ENCODE measurements around the gene SZT2. TPM values are rescaled to one million over a fixed set of nuclear protein-coding genes. Genes with fewer than 3 reads are reported as not detected.
A peak's percentile ranks its signal among the peaks of the same experiment; 100 is the strongest.

The SZT2 gene
- total and polyA plus RNA-seq, 2 of the 13 experiments (the other 11 are each of a cell fraction or from before 2014, with no cell fraction given) = 8.0 to 8.8 TPM

DNA sequence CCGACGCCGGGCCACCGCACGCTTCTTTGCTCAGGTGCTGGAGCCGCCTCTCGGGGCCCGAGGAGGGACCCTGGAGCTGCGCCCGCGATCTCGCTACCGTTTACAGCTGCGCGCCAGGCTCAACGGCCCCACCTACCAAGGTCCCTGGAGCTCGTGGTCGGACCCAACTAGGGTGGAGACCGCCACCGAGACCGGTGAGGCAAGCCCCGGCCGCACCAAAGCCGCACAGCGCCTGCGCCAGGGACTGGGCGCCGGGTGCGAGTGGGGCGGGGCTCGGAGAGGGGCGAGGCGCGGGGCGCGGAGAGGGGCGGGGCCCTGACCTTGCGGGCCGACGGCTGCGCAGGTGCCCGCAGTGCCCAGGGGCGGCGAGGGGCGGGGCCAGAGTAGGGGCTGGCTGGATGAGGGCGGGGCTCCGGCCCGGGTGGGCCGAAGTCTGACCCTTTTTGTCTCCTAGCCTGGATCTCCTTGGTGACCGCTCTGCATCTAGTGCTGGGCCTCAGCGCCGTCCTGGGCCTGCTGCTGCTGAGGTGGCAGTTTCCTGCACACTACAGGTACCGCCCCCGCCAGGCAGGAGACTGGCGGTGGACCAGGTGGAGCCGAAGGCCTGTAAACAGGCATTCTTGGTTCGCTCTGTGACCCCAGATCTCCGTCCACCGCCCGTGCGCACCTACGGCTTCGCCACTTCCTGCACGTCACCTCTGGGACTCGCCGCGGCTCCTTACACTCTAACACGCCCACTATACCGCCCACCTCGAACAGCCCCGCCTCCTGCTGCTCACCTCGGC, 40.7 kb upstream of the SZT2 start (continued):
- TF ChIP-seq ARID2 (CRISPR knock-in tag; IDR thresholded peaks at IDR 0.05; ENCODE audit: borderline replicate concordance) (0 out of 2 replicates have a peak, but pooled peaks have one; percentile 27), KDM2A (CRISPR knock-in tag; IDR thresholded peaks at IDR 0.05; ENCODE audit: borderline replicate concordance, low read depth) (peak; percentile 75), ZSCAN12 (CRISPR knock-in tag; IDR thresholded peaks at IDR 0.05) (peak; percentile 80; the same call in 1 of the 2 replicates), HDAC1 (CRISPR knock-in tag; IDR thresholded peaks at IDR 0.05) (peak; percentile 76), SP4 (CRISPR knock-in tag; IDR thresholded peaks at IDR 0.05) (peak; percentile 90), ZNF552 (CRISPR knock-in tag; IDR thresholded peaks at IDR 0.05; ENCODE audit: borderline replicate concordance) (peak; percentile 64; the same call in 1 of the 2 replicates), HNRNPL (IDR thresholded peaks at IDR 0.05; ENCODE audit: low read depth, low read length) (peak; percentile 39; the same call in 1 of the 2 replicates), SOX5 (CRISPR knock-in tag; IDR thresholded peaks at IDR 0.05; ENCODE audit: borderline replicate concordance) (peak; percentile 45; the same call in 1 of the 2 replicates), MTF1 (CRISPR knock-in tag; IDR thresholded peaks at IDR 0.05) (no peak), ZNF709 (CRISPR knock-in tag; IDR thresholded peaks at IDR 0.05) (peak; percentile 74; the same call in 1 of the 2 replicates), ZKSCAN1 (IDR thresholded peaks at IDR 0.05; ENCODE audit: low read length) (no peak), NONO (IDR thresholded peaks at IDR 0.05) (no peak), NONO (CRISPR knock-in tag; conservative IDR thresholded peaks at IDR 0.05) (peak; percentile 59; the same call in 1 of the 2 replicates), ELF1 (CRISPR knock-in tag; IDR thresholded peaks at IDR 0.05) (0 out of 2 replicates have a peak, but pooled peaks have one; percentile 51), ZNF589 (CRISPR knock-in tag; conservative IDR thresholded peaks at IDR 0.05) (no peak), ZBTB21 (CRISPR knock-in tag; IDR thresholded peaks at IDR 0.05) (0 out of 2 replicates have a peak, but pooled peaks have one; percentile 31), PITX1 (CRISPR knock-in tag; IDR thresholded peaks at IDR 0.05) (no peak), SATB2 (CRISPR knock-in tag; IDR thresholded peaks at IDR 0.05) (peak; percentile 62; the same call in 1 of the 2 replicates), ZNF367 (CRISPR knock-in tag; IDR thresholded peaks at IDR 0.05; ENCODE audit: borderline replicate concordance) (0 out of 2 replicates have a peak, but pooled peaks have one; percentile 74)
- TF ChIP-seq, protein P1, sequence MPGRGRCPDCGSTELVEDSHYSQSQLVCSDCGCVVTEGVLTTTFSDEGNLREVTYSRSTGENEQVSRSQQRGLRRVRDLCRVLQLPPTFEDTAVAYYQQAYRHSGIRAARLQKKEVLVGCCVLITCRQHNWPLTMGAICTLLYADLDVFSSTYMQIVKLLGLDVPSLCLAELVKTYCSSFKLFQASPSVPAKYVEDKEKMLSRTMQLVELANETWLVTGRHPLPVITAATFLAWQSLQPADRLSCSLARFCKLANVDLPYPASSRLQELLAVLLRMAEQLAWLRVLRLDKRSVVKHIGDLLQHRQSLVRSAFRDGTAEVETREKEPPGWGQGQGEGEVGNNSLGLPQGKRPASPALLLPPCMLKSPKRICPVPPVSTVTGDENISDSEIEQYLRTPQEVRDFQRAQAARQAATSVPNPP (CRISPR knock-in tag; IDR thresholded peaks at IDR 0.05) = peak; percentile 44; the same call in 1 of the 2 replicates
- TF ChIP-seq, protein P2, sequence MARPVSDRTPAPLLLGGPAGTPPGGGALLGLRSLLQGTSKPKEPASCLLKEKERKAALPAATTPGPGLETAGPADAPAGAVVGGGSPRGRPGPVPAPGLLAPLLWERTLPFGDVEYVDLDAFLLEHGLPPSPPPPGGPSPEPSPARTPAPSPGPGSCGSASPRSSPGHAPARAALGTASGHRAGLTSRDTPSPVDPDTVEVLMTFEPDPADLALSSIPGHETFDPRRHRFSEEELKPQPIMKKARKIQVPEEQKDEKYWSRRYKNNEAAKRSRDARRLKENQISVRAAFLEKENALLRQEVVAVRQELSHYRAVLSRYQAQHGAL (CRISPR knock-in tag; IDR thresholded peaks at IDR 0.05; ENCODE audit: not compliant biosample characterization) = peak; percentile 34
- TF ChIP-seq, protein P3, sequence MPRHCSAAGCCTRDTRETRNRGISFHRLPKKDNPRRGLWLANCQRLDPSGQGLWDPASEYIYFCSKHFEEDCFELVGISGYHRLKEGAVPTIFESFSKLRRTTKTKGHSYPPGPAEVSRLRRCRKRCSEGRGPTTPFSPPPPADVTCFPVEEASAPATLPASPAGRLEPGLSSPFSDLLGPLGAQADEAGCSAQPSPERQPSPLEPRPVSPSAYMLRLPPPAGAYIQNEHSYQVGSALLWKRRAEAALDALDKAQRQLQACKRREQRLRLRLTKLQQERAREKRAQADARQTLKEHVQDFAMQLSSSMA (CRISPR knock-in tag; IDR thresholded peaks at IDR 0.05) = peak; percentile 77
- TF ChIP-seq, protein P4, sequence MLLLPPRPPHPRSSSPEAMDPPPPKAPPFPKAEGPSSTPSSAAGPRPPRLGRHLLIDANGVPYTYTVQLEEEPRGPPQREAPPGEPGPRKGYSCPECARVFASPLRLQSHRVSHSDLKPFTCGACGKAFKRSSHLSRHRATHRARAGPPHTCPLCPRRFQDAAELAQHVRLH (CRISPR knock-in tag; IDR thresholded peaks at IDR 0.05; ENCODE audit: borderline replicate concordance, low read depth) = 0 out of 2 replicates have a peak, but pooled peaks have one; percentile 10
- TF ChIP-seq, protein P5, sequence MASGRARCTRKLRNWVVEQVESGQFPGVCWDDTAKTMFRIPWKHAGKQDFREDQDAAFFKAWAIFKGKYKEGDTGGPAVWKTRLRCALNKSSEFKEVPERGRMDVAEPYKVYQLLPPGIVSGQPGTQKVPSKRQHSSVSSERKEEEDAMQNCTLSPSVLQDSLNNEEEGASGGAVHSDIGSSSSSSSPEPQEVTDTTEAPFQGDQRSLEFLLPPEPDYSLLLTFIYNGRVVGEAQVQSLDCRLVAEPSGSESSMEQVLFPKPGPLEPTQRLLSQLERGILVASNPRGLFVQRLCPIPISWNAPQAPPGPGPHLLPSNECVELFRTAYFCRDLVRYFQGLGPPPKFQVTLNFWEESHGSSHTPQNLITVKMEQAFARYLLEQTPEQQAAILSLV (CRISPR knock-in tag; IDR thresholded peaks at IDR 0.05; ENCODE audit: borderline replicate concordance) = peak; percentile 85; the same call in 1 of the 2 replicates
- TF ChIP-seq, protein P6, sequence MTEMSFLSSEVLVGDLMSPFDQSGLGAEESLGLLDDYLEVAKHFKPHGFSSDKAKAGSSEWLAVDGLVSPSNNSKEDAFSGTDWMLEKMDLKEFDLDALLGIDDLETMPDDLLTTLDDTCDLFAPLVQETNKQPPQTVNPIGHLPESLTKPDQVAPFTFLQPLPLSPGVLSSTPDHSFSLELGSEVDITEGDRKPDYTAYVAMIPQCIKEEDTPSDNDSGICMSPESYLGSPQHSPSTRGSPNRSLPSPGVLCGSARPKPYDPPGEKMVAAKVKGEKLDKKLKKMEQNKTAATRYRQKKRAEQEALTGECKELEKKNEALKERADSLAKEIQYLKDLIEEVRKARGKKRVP (CRISPR knock-in tag; IDR thresholded peaks at IDR 0.05) = peak in 1 of 2 experiments; percentile 53; a peak in 1 of 4 replicates
